ENCODE results near the gene TYMS. TPM values are rescaled to one million over a fixed set of nuclear protein-coding genes. Genes with fewer than 3 reads are reported as not detected.

Gene TYMS
- total and polyA plus RNA-seq, 10 of the 15 experiments (the other 5 are each of a cell fraction or from before 2014, with no cell fraction given) = 34.8 to 524 (median 219) TPM

DNA sequence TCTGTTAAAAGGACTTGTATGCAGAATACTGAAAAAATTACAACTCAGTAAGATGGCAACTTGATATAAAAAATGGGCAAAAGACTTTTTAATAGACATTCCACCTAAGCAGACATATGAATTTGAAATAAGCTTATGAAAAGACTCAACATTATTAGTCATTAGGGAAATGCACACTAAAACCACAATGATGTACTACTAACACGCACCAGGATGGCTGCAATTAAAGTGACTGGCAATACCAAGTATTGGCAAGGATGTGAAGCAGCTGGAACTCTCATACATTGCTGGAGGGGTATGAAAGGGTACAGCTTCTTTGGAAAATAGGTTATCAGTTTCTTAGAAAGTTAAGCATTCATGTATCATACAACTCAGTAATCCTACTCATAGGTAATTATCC, 58.2 kb downstream of the TYMS start:
- H3K27ac ChIP-seq (ENCODE audit: control insufficient read depth, insufficient read depth) = no peak overlapping the region
- H3K4me3 ChIP-seq = no peak overlapping the region
- no peak overlapping the region for H3K4me2 ChIP-seq (ENCODE audit: control insufficient read depth, insufficient read depth)
- intact Hi-C loops (cut with micrococcal nuclease; ENCODE audit: unreplicated experiment) = loop anchor here (10.0 kb wide), 1 partner anchor 91 kb away; no protein-coding TSS in a partner anchor
- SMC1A ChIA-PET (ENCODE audit: uncharacterized antibody, unreplicated experiment) = interaction anchor here (0.7 to 2.3 kb wide), 7 partner anchors 12 to 115 kb away, joined by 3 to 8 read pairs (median 3); no protein-coding TSS in a partner anchor
- POLR2A ChIA-PET = no interaction called here
- no peak overlapping the region for H3K9ac ChIP-seq (ENCODE audit: control insufficient read depth, insufficient read depth, low read length)
- DNase-seq (ENCODE audit: low read depth, low spot score) = no peak
- H3K79me2 ChIP-seq (ENCODE audit: control insufficient read depth, insufficient read depth, low read length) = peaks cover 10% of the 10 kb centered on the region
- in situ Hi-C loops (cut with MboI) = no loop called here
- RAD21 ChIA-PET (ENCODE audit: unreplicated experiment) = interaction anchor here (1.8 kb wide), 1 partner anchor 115 kb away, joined by 9 read pairs; no protein-coding TSS in a partner anchor
- ATAC-seq = peak; percentile 29; the same call in 1 of the 3 replicates
- BruUV-seq (replicated peaks) = no TSS peak
- H3K9me3 ChIP-seq (replicated peaks; ENCODE audit: control insufficient read depth, insufficient read depth, low read length) = no peaks in the 10 kb centered on the region
- TF ChIP-seq ZNF384 (IDR thresholded peaks at IDR 0.05; ENCODE audit: borderline replicate concordance, low read depth, low read length) (no peak), ETV6 (conservative IDR thresholded peaks at IDR 0.05 in 1 of 2, IDR thresholded peaks at IDR 0.05 in 1 of 2; ENCODE audit: borderline replicate concordance in 1 of 2, low read depth in 1 of 2) (no peak), GATAD2B (conservative IDR thresholded peaks at IDR 0.05; ENCODE audit: low read depth) (no peak), KAT2A (conservative IDR thresholded peaks at IDR 0.05; ENCODE audit: control insufficient read depth, low read depth, low read length) (no peak), SUZ12 (IDR thresholded peaks at IDR 0.05; ENCODE audit: unreplicated experiment) (no peak), CBX3 (IDR thresholded peaks at IDR 0.05; ENCODE audit: borderline replicate concordance, low read depth) (no peak), SIN3A (IDR thresholded peaks at IDR 0.05; ENCODE audit: low read depth, low read length) (no peak), CREM (IDR thresholded peaks at IDR 0.05; ENCODE audit: low read depth) (no peak), MTA2 (IDR thresholded peaks at IDR 0.05; ENCODE audit: low read depth) (no peak), FOS (IDR thresholded peaks at IDR 0.05; ENCODE audit: borderline replicate concordance, extremely low read depth, insufficient read length) (no peak), ZBTB4 (CRISPR knock-in tag; IDR thresholded peaks at IDR 0.05) (no peak), CHD1 (IDR thresholded peaks at IDR 0.05; ENCODE audit: low read depth, low read length) (no peak), TCF3 (IDR thresholded peaks at IDR 0.05; ENCODE audit: borderline replicate concordance, insufficient read depth, low read depth, low read length) (no peak), RB1 (IDR thresholded peaks at IDR 0.05; ENCODE audit: borderline replicate concordance) (no peak), ZNF274 (IDR thresholded peaks at IDR 0.05; ENCODE audit: insufficient read depth, insufficient read length) (no peak), NFXL1 (IDR thresholded peaks at IDR 0.05; ENCODE audit: borderline replicate concordance) (no peak), TCF7 (IDR thresholded peaks at IDR 0.05; ENCODE audit: borderline replicate concordance) (no peak)
- CTCF ChIA-PET = interaction anchor here (0.9 to 2.0 kb wide), 7 partner anchors 10 to 124 kb away, joined by 3 to 9 read pairs (median 4); no protein-coding TSS in a partner anchor
- no peak overlapping the region for H2AFZ ChIP-seq (ENCODE audit: control insufficient read depth, low read depth, low read length)
- H3K36me3 ChIP-seq (ENCODE audit: control insufficient read depth in 2 of 2, insufficient read depth in 2 of 2, low read length in 1 of 2) = no peaks in the 10 kb centered on the region
- H3K27me3 ChIP-seq (replicated peaks in 1 of 2; ENCODE audit: control insufficient read depth in 2 of 2, insufficient read depth in 2 of 2, low read length in 1 of 2) = no peaks in the 10 kb centered on the region
- FAIRE-seq = no peak
- WGBS (ENCODE audit: insufficient coverage, insufficient replicate concordance, low lambda C conversion rate, missing lambda C conversion rate) = 4% methylated on average over 1 of the region's 1 CpG
- H4K20me1 ChIP-seq (ENCODE audit: control insufficient read depth, insufficient read depth) = no peaks in the 10 kb centered on the region
- no peaks in the 10 kb centered on the region; the same call in 1 of the 2 replicates for H3K4me1 ChIP-seq (ENCODE audit: control insufficient read depth, insufficient read depth, low read length)

Data from GM12878 (cell line).